HCT116 (cell line): ENCODE data around the gene SEC14L6.

Source experiments
- EZH2phosphoT487 ChIP-seq: fragments of 200-600 bp; IDR thresholded peaks from 2 replicates; pipeline ENCODE4 v1.6.1; 2018; ENCODE audit warnings: antibody characterized with exemption, borderline replicate concordance
- RAD21 ChIP-seq: IDR thresholded peaks from 2 replicates; pipeline ENCODE4 v1.6.1; 2012; ENCODE audit warnings: low read depth, mild to moderate bottlenecking
- SIN3A ChIP-seq: IDR thresholded peaks from 2 replicates; pipeline ENCODE4 v1.6.1; 2012; ENCODE audit warnings: low read depth
- TF ChIP-seq, protein P1 (sequence below), 3 experiments: fragments of 200-600 bp in 1 of 3; sonication (generic) in 1 of 3; IDR thresholded peaks in 2 of 3; conservative IDR thresholded peaks in 1 of 3; 2 replicates each; pipeline ENCODE4 v1.5.1; 2012 to 2017; ENCODE audit warnings: low read depth in 2 of 3, low read length in 2 of 3, antibody characterized with exemption in 1 of 3, borderline replicate concordance in 1 of 3, control low read depth in 1 of 3, mild to moderate bottlenecking in 1 of 3, mixed read lengths in 1 of 3, mixed run types in 1 of 3, moderate library complexity in 1 of 3; ENCODE audit not compliant: insufficient read depth in 1 of 3
- TF ChIP-seq, protein P2 (sequence below): IDR thresholded peaks from 2 replicates; pipeline ENCODE4 v1.6.1; 2012; ENCODE audit warnings: low read depth
- TF ChIP-seq, protein P3 (sequence below): IDR thresholded peaks from 2 replicates; pipeline ENCODE4 v1.6.1; 2012

DNA sequence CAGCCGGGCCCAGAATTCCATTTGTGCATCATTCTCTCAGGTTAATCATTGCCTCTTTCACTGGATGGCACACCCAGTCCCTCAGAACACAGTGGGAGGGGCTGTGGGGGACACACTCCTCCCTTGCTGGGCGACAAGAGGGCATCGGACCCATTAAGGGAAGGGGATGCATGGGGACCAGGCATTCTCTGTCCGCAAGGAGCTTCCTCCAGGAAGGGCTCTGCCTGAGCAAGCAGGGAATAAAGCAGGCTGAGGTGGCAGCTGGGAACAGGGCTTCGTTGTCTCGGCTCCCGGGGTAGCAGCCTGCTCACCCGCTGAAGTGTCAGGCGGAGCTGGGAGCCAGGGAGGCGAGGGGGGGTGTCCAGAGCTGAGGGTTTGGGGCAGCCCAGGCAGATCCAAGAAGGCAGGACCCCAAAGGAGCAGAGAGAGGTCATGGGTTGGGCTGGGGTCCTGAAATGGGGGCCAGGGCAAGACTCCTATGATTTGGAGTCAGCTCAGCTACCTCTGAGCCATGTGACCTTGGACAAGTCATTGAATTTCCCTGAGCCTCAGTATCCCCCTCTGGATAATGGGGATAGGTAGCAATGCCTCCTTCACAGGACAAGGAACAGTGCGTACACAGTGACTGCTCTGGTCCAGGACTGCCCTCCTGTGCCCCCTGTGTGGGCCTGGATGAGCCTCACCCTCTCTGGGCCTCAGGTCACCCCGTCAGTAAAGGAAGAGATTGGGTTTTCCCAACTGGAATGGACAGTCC lies 26.5 kb upstream of the SEC14L6 start:
- TF ChIP-seq, protein P1, sequence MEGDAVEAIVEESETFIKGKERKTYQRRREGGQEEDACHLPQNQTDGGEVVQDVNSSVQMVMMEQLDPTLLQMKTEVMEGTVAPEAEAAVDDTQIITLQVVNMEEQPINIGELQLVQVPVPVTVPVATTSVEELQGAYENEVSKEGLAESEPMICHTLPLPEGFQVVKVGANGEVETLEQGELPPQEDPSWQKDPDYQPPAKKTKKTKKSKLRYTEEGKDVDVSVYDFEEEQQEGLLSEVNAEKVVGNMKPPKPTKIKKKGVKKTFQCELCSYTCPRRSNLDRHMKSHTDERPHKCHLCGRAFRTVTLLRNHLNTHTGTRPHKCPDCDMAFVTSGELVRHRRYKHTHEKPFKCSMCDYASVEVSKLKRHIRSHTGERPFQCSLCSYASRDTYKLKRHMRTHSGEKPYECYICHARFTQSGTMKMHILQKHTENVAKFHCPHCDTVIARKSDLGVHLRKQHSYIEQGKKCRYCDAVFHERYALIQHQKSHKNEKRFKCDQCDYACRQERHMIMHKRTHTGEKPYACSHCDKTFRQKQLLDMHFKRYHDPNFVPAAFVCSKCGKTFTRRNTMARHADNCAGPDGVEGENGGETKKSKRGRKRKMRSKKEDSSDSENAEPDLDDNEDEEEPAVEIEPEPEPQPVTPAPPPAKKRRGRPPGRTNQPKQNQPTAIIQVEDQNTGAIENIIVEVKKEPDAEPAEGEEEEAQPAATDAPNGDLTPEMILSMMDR (IDR thresholded peaks at IDR 0.05 in 2 of 3, conservative IDR thresholded peaks at IDR 0.05 in 1 of 3; ENCODE audit: borderline replicate concordance in 1 of 3, insufficient read depth in 1 of 3, low read depth in 2 of 3, low read length in 2 of 3), result no peak
- TF ChIP-seq, protein P2, sequence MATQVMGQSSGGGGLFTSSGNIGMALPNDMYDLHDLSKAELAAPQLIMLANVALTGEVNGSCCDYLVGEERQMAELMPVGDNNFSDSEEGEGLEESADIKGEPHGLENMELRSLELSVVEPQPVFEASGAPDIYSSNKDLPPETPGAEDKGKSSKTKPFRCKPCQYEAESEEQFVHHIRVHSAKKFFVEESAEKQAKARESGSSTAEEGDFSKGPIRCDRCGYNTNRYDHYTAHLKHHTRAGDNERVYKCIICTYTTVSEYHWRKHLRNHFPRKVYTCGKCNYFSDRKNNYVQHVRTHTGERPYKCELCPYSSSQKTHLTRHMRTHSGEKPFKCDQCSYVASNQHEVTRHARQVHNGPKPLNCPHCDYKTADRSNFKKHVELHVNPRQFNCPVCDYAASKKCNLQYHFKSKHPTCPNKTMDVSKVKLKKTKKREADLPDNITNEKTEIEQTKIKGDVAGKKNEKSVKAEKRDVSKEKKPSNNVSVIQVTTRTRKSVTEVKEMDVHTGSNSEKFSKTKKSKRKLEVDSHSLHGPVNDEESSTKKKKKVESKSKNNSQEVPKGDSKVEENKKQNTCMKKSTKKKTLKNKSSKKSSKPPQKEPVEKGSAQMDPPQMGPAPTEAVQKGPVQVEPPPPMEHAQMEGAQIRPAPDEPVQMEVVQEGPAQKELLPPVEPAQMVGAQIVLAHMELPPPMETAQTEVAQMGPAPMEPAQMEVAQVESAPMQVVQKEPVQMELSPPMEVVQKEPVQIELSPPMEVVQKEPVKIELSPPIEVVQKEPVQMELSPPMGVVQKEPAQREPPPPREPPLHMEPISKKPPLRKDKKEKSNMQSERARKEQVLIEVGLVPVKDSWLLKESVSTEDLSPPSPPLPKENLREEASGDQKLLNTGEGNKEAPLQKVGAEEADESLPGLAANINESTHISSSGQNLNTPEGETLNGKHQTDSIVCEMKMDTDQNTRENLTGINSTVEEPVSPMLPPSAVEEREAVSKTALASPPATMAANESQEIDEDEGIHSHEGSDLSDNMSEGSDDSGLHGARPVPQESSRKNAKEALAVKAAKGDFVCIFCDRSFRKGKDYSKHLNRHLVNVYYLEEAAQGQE, result no peak
- TF ChIP-seq SIN3A, result no peak
- TF ChIP-seq, protein P3, sequence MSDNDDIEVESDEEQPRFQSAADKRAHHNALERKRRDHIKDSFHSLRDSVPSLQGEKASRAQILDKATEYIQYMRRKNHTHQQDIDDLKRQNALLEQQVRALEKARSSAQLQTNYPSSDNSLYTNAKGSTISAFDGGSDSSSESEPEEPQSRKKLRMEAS, result no peak
- no peak for TF ChIP-seq EZH2phosphoT487
- TF ChIP-seq RAD21, result no peak
